Retina (tissue), 1 donor: ENCODE data around the gene EARS2.
"Not testable (repeated sequence)": the region's sequence is repeated elsewhere in the genome, so short reads cannot be mapped to it uniquely, and the experiment has no call there.

Source experiments
- DNase-seq: peaks from one replicate; pipeline ENCODE4 v3.0.0-alpha.2; 2016

EARS2 gene

GRCh38 chr16:23566724-23567123 lies 9.6 kb upstream of the EARS2 start:
- DNase-seq = no peak

DNA sequence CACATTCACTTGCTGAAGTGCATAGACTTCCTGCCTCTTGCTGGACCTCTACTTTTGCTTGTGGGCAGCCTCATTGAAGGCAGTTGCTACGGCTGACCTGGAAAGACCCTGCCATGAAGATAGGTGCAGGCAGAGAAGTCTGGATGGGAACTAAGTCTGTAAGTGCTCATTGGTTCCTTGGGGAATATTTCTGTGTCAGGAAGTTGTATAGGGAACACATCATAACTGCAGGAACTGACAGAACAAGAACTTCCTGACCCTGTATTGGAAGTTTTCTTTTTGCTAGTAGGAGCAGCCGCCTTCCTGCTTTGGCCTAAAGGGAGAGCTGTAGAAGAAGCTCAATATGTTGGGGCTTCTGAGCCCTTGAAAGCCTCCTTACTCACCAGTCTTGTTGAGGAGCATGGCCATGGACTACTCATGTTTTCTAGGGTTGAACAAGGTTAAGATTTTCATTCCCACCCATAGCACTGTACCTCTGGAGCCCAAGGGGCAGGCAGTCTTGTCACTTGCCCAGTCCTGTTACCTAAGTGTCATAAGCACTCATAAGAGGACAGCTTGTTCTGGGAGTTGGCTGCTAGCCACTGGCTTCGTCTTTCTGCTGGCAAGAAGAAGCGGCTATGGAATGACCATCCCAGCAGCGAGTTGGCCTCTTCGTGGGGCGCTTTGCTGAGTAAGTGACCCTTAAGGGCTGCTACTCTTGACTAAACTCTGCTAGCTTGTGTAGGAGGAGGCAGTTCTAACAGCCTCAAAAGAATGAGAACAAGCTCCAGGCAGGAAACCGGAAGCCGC lies 7.6 kb upstream of the EARS2 start:
- DNase-seq = no peak

GRCh38 chr16:23563186-23563585 lies 6.0 kb upstream of the EARS2 start:
- DNase-seq = no peak

GRCh38 chr16:23562505-23562904 lies 5.4 kb upstream of the EARS2 start:
- no peak for DNase-seq

DNA sequence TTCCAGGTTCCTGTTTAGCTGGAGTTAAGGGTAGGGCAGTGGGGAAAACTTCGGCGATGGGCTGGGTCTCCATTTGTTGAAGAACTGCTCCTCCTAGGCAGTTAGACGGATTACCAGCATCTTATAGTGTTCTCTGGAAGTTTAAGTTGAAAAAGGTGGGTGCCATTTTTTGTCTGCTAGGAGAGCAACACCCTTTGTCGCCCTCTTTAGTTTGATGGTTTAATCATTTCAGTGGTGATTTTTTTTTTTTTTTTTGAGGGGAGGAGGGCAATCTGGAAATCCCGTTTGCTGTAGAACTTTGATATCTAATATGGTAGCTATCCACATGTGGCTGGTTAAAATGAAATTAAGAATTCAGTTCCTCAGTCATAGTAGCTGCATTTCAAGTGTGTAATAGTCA lies 4.4 kb upstream of the EARS2 start:
- no peak for DNase-seq

- no peak for DNase-seq
Measured at GRCh38 chr16:23557779-23558702, 891 bp upstream of the EARS2 start.

DNA sequence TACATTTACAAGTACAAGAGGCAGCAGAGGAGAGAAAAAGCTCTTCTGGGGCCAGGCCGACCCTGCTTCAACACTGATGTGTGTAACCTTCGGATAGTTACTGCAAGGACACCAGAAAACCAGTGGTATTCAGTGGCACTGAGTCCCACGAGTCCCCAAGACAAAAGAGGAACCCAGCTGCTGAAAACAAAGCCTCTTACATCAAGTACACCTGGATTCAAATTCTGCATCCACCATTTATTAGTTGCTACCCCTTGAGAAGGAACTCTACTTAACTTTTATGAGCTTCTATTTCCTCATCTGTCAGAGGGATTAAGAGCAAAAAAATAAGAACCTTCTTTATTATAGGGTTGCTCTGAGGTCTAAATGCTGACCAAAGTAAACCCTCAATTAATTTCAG lies 2.6 kb downstream of the EARS2 start:
- DNase-seq = no peak

DNA sequence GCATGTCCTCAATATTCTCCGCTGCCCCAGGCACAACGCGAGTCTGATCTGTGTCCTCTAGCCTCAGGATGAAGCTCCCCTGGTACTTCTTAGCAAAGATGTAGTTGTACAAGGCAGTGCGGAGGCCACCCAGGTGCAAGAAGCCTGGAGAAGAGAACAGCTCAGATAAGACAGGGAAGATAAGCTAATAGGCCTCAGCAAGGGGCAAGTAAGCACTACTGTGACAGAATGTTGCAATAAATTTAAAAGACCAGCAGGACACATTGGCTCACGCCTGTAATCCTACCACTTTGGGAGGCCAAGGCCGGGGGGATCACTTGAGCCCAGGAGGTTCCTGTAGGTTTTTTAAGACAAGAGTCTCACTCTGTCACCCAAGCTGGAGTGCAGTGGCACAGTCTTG lies 5.0 kb downstream of the EARS2 start:
- DNase-seq = no peak

GRCh38 chr16:23549938-23550337 lies 7.2 kb downstream of the EARS2 start:
- DNase-seq = no peak

- no peak for DNase-seq
Measured at GRCh38 chr16:23544436-23544835, 12.7 kb downstream of the EARS2 start.

DNA sequence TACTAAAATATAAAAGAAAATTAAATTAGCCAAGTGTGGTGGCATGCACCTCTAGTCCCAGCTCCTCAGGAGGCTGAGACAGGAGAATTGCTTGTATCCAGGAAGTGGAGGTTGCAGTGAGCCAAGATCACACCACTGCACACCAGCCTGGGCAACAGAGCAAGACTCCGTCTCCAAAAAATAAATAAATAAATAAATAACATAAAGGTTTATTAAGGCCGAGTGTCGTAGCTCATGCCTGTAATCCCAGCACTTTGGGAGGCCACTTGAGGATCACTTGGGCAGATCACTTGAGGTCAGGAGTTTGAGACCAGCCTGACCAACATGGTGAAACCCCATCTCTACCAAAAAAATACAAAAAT lies 16.4 kb downstream of the EARS2 start:
- DNase-seq = not testable (repeated sequence)

DNA sequence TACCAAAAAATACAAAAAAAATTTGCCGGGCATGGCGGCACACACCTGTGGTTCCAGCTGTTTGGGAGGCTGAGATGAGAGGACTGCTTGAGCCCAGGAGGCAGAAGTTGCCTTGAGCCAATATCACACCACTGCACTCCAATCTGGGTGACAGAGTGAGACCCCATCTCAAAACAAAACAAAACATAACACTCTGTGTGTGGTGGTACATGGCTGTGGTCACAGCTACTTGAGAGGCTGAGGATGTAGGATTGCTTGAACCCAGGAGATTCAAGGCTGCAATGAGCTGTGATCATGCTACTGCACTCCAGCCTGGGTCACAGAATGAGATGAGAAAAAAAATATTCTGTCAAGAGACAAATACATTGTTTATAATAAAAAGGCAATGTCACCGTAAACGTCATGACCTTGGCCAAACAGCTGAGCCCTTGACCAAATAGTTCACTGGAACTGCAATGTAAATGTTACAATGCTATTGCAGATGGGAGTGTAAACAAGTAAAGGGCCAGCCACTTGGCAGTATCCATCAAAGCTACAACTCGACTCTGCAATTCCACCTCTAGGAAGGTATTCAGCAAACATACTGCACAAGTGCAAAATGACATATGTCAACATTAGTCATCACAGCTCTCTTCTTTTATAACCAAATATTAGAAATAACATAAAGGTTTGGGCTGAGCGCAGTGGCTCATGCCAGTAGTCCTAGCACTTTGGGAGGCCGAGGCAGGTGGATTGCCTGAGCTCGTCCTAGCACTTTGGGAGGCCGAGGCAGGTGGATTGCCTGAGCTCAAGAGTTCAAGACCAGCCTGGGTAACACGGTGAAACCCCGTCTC lies 16.9 kb downstream of the EARS2 start:
- no peak for DNase-seq

DNA sequence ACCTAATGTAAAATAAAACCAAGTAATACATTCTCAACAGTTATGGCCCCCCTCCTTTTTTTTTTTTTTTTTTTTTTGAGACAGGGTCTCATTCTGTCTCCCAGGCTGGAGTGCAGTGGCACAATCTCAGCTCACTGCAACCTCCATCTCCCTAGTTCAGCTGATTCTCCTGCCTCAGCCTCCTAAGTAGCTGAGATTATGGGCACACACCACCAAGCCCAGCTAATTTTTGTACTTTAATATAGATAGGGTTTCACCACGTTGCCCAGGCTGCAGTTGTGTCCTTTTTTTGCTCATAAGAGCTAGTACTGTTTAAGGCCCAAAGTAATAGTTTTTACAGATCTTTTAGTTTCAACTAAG lies 18.3 kb downstream of the EARS2 start:
- DNase-seq = no peak

DNA sequence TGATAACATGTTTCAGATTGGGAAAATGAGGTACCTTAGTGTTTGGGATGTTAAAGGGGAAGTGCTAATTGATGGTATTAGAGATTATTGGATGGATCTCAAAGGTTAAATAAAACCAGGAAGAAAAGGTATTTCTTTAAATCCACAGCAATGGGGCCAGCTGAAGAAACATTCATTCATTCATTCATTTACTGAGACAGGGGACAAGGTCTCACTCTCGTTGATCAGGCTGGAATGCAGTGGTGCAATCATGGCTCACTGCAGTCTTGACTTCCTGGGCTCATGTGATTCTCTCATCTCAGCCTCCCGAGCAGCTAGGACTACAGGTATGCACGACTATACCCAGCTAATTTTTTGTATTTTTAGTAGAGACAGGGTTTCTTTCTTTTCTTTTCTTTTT lies 19.8 kb downstream of the EARS2 start:
- DNase-seq = no peak

DNA sequence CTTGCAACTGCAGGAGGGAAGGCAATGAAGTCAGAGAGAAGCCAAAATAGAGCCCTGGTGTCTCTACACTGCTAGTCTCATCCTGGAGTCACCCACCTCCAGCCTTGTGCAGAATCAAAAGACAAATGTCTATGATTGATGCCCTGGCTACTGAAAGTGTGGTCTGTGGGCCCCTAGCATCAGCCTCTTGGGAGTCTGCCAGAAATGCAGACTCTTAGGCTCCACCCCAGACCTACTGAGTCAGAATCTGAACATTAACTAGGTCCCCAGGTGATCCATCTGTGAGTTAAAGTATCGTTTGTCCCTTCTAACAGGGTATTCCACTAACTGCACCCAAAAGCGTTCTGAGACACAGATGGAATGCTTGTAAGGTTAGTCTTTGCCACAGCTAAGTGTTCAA lies 21.2 kb downstream of the EARS2 start:
- DNase-seq = no peak

DNA sequence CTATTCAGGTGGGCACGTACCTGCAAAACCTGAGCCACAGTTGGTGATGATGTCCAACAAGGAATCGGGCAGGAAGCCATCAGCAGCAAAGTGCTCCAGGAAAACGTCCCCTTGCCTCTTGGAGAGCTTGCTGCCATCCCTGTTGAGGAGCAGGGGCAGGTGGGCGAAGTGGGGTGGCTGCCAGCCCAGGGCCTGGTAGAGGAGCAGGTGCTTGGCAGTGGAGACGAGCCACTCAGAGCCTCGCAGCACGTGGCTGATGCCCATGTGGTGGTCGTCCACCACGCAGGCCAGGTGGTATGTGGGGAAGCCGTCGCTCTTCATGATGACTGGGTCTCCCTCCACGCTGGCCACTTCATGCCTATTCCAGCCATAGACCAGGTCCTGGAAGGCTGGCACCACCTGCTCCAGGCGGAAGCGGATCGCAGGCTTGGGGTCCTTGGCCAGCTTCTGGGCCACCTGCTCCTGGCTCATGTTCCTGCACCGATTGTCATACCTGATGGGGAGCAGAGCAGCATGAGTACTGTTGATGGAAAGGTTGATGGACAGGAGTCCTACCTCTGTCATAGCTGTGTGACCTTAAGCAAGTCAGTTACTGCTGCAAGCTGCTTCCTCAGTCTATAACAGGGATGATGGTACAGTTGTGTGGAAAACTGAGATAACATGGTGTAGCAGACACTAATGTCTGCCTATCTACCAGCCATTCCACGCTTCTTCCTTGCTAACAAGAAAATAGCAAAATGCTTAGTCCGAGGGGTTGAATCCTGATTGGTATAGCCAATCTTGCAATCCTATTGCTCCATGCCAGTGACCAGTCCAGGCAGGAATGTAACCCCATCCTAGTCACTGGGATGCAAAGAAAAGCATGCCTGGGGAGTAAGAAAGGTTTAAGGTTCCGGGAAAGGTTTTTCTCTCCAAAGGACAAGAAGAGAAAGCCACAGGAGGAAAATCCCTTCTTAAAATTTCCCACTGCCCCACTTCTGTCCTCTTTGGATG lies 22.0 kb downstream of the EARS2 start:
- DNase-seq = no peak

DNA sequence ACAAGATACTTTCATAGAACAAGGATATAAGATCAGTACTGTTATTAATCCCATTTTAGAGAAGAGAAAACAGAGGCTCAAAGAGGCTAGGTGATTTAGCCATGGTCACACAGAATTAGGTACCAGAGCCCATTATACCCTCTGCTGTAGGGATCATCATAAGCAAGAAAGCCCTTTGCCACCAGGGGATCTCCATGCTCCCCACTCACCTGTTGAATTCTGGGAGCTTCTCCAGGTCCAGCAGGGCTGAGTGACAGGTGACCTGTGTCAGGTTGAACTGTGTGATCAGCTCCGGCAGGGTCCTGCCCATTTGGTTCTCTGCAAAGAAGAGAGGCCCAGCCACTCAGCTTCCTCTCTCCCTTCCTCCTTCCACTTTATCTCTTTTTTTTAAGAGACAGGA lies 24.7 kb downstream of the EARS2 start:
- DNase-seq = no peak

GRCh38 chr16:23530062-23530461 lies 27.1 kb downstream of the EARS2 start:
- no peak for DNase-seq

- DNase-seq = no peak
Measured at GRCh38 chr16:23528644-23529310, 28.4 kb downstream of the EARS2 start.

DNA sequence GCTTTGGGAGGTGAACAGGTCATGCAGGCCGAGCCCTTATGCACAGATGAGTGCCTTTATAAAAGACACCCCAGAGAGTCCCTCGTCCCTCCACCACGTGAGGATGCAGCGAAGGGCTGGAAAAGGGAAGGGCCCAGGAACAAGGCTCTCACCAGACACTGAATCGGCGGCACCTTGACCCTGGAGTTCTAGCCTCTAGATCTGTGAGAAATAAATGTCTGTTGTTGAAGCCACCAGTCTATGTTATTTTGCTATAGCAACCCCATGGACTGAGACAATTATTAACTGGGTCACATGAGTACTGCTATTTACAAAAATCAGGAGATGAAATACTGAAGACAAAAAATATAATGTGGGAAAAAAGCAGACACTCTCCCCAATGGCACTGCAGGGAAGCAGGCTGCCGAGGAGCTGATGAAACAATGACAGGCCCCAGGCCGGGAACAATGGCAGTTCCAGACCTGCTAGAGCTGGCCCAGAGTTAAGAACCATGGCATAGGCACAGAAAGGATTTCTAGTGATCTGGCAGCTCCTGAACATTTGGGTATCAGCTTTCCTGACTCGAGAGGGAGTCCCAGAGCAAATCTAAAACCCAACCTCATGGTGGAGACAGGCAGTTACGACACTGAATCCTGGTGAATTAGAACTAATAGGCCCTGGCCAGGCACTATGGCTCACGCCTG lies 29.0 kb downstream of the EARS2 start:
- no peak for DNase-seq

GRCh38 chr16:23524886-23525285 lies 32.3 kb downstream of the EARS2 start:
- no peak for DNase-seq
